Caco-2 (cell line): Measurements from ENCODE around the gene PAPPA2. TPM values are rescaled to one million over a fixed set of nuclear protein-coding genes. Genes with fewer than 3 reads are reported as not detected.

Experiments
- BruUV-seq: library from RNA; stranded (reverse); fragments of 400-500 nt; replicated peaks from 2 replicates; lab custom pipeline; 2021; lab: Mats Ljungman, UMichigan
- CTCF ChIA-PET: fragments of 300-600 bp; sonication (Branson Sonifier 250); formaldehyde crosslinking; loops from one replicate; lab custom pipeline; 2022; ENCODE audit warnings: antibody characterized with exemption; lab: Charles Lee
- POLR2A ChIA-PET: fragments of 300-600 bp; sonication (Branson Sonifier 250); formaldehyde crosslinking; loops from one replicate; lab custom pipeline; 2022; ENCODE audit warnings: antibody characterized with exemption; lab: Charles Lee
- DNase-seq, 2 experiments: peaks; one replicate each; pipeline versions ENCODE4 v3.0.0 to v3.0.0-alpha.2; 2020 to 2022
- H3K27me3 ChIP-seq: replicated peaks from 2 replicates; pipeline ENCODE4 v1.6.0; 2011; ENCODE audit warnings: low read length; ENCODE audit not compliant: control insufficient read depth, insufficient read depth
- H3K36me3 ChIP-seq: 2 replicates; pipeline ENCODE4 v1.5.1; 2011; ENCODE audit warnings: low read length; ENCODE audit not compliant: control insufficient read depth, insufficient read depth
- H3K4me1 ChIP-seq: fragments of 250-450 bp; sonication (Bioruptor Pico); 2 replicates; pipeline ENCODE4 v1.5.1; 2020; ENCODE audit warnings: mild to moderate bottlenecking
- H3K4me3 ChIP-seq: 2 replicates; pipeline ENCODE4 v1.5.1; 2011; ENCODE audit warnings: low read depth, mild to moderate bottlenecking, control low read depth, low read length
- H3K9me3 ChIP-seq: fragments of 250-450 bp; sonication (Bioruptor Pico); 2 replicates; pipeline ENCODE4 v1.5.1; 2020; ENCODE audit warnings: mild to moderate bottlenecking, moderate library complexity
- H3K27ac Mint-ChIP-seq: one replicate; pipeline ENCODE4 v1.8.0; 2022; ENCODE audit warnings: mixed read lengths; ENCODE audit not compliant: unreplicated experiment
- H3K27me3 Mint-ChIP-seq: one replicate; pipeline ENCODE4 v1.8.0; 2022; ENCODE audit warnings: mixed read lengths; ENCODE audit not compliant: insufficient read depth, unreplicated experiment
- H3K36me3 Mint-ChIP-seq: one replicate; pipeline ENCODE4 v1.8.0; 2022; ENCODE audit warnings: mild to moderate bottlenecking, mixed read lengths; ENCODE audit not compliant: insufficient read depth, unreplicated experiment
- H3K4me1 Mint-ChIP-seq: one replicate; pipeline ENCODE4 v1.8.0; 2022; ENCODE audit warnings: low read depth, mixed read lengths; ENCODE audit not compliant: unreplicated experiment
- H3K4me3 Mint-ChIP-seq: one replicate; pipeline ENCODE4 v1.8.0; 2022; ENCODE audit warnings: mild to moderate bottlenecking, moderate library complexity, mixed read lengths; ENCODE audit not compliant: unreplicated experiment
- H3K9me3 Mint-ChIP-seq: one replicate; pipeline ENCODE4 v1.8.0; 2022; ENCODE audit warnings: mixed read lengths; ENCODE audit not compliant: unreplicated experiment
- CTCF ChIP-seq, 2 experiments: fragments of 200-600 bp in 1 of 2; IDR thresholded peaks; 1 replicate in 1 of 2; 2 replicates in 1 of 2; pipeline versions ENCODE4 v1.5.1 to v1.8.0; 2011 to 2022; ENCODE audit warnings: antibody characterized with exemption in 1 of 2, control low read depth in 1 of 2, inconsistent platforms in 1 of 2, low read depth in 1 of 2, low read length in 1 of 2, mild to moderate bottlenecking in 1 of 2, moderate library complexity in 1 of 2; ENCODE audit not compliant: insufficient read depth in 1 of 2, severe bottlenecking in 1 of 2, unreplicated experiment in 1 of 2
- intact Hi-C: fragments of 100-400 bp; cut with micrococcal nuclease; formaldehyde crosslinking; loops from one replicate; pipeline ENCODE4 v1.10.0; 2022; ENCODE audit not compliant: unreplicated experiment
- total RNA-seq: library from RNA; stranded (reverse); gene quantifications from 2 replicates; pipeline ENCODE4 v1.2.3, GENCODE V29; 2022

The PAPPA2 gene
- total RNA-seq, 1 experiment from 2014 or later = 0.18 TPM

GRCh38 chr1:176885341-176885740, 422.4 kb downstream of the PAPPA2 start:
- no peaks in the 10 kb centered on the region for H3K4me1 ChIP-seq
- no peak overlapping the region for H3K27ac Mint-ChIP-seq
- no peak overlapping the region for H3K4me3 ChIP-seq
- no peak overlapping the region for H3K4me3 Mint-ChIP-seq
- CTCF ChIA-PET = no interaction called here
- no peaks in the 10 kb centered on the region for H3K9me3 Mint-ChIP-seq
- BruUV-seq = no TSS peak
- H3K27me3 Mint-ChIP-seq = peaks cover 19% of the 10 kb centered on the region
- intact Hi-C loops = no loop called here
- no peaks in the 10 kb centered on the region for H3K36me3 Mint-ChIP-seq
- no peak for TF ChIP-seq CTCF (IDR thresholded peaks at IDR 0.05; ENCODE audit: insufficient read depth in 1 of 2, low read depth in 1 of 2, low read length in 1 of 2, severe bottlenecking in 1 of 2, unreplicated experiment in 1 of 2)
- no peaks in the 10 kb centered on the region for H3K4me1 Mint-ChIP-seq
- no peaks in the 10 kb centered on the region for H3K36me3 ChIP-seq
- H3K9me3 ChIP-seq = no peaks in the 10 kb centered on the region
- no peak for DNase-seq
- POLR2A ChIA-PET = no interaction called here
- H3K27me3 ChIP-seq = no peaks in the 10 kb centered on the region

- no peak for DNase-seq
- no peaks in the 10 kb centered on the region for H3K36me3 ChIP-seq
- H3K4me3 ChIP-seq = no peak overlapping the region
- no peaks in the 10 kb centered on the region for H3K27me3 ChIP-seq
- H3K4me3 Mint-ChIP-seq = no peak overlapping the region
- H3K4me1 ChIP-seq = no peaks in the 10 kb centered on the region
- no peak for TF ChIP-seq CTCF (IDR thresholded peaks at IDR 0.05; ENCODE audit: insufficient read depth in 1 of 2, low read depth in 1 of 2, low read length in 1 of 2, severe bottlenecking in 1 of 2, unreplicated experiment in 1 of 2)
- no peaks in the 10 kb centered on the region for H3K9me3 ChIP-seq
- no peaks in the 10 kb centered on the region for H3K9me3 Mint-ChIP-seq
- CTCF ChIA-PET = no interaction called here
- H3K36me3 Mint-ChIP-seq = no peaks in the 10 kb centered on the region
- BruUV-seq = no TSS peak
- intact Hi-C loops = no loop called here
- H3K27ac Mint-ChIP-seq = no peak overlapping the region
- H3K27me3 Mint-ChIP-seq = peaks cover 22% of the 10 kb centered on the region
- POLR2A ChIA-PET = no interaction called here
- no peaks in the 10 kb centered on the region for H3K4me1 Mint-ChIP-seq
Measured at GRCh38 chr1:176885751-176886150, 422.8 kb downstream of the PAPPA2 start.

- Histone ChIP-seq H3K9me3 (no peaks in the 10 kb centered on the region), H3K27me3 (no peaks in the 10 kb centered on the region), H3K4me3 (no peak overlapping the region), H3K4me1 (no peaks in the 10 kb centered on the region), H3K36me3 (no peaks in the 10 kb centered on the region)
- no TSS peak for BruUV-seq
- H3K4me1 Mint-ChIP-seq = no peaks in the 10 kb centered on the region
- no peaks in the 10 kb centered on the region for H3K9me3 Mint-ChIP-seq
- ChIA-PET CTCF (no interaction called here), POLR2A (no interaction called here)
- TF ChIP-seq CTCF (IDR thresholded peaks at IDR 0.05; ENCODE audit: insufficient read depth in 1 of 2, low read depth in 1 of 2, low read length in 1 of 2, severe bottlenecking in 1 of 2, unreplicated experiment in 1 of 2) = no peak
- peaks cover 25% of the 10 kb centered on the region for H3K27me3 Mint-ChIP-seq
- H3K36me3 Mint-ChIP-seq = no peaks in the 10 kb centered on the region
- intact Hi-C loops = no loop called here
- DNase-seq = no peak
- no peak overlapping the region for H3K27ac Mint-ChIP-seq
- no peak overlapping the region for H3K4me3 Mint-ChIP-seq
Measured at GRCh38 chr1:176888471-176889032, 425.6 kb downstream of the PAPPA2 start.
